OCI-LY3 (cell line): Measurements from ENCODE around the gene IWS1.
"Not testable (repeated sequence)": the region's sequence is repeated elsewhere in the genome, so short reads cannot be mapped to it uniquely, and the experiment has no call there.

Source experiments
- H2AFZ ChIP-seq: fragments of 200-600, 300-600 bp; shearing (Covaris generic); 2 replicates; pipeline ENCODE4 v1.6.0; 2014; ENCODE audit warnings: antibody characterized with exemption, low read depth, low read length
- H3K27ac ChIP-seq: fragments of 200-600, 300-600 bp; sonication (generic); 2 replicates; pipeline ENCODE4 v1.5.1; 2014; ENCODE audit warnings: mild to moderate bottlenecking, low read length, moderate library complexity, mixed read lengths
- H3K27me3 ChIP-seq: fragments of 200-600, 300-600 bp; sonication (generic); 2 replicates; pipeline ENCODE4 v1.6.1; 2014; ENCODE audit warnings: low read depth, low read length, mixed read lengths
- H3K36me3 ChIP-seq: fragments of 200-600, 300-600 bp; sonication (generic); replicated peaks from 2 replicates; pipeline ENCODE3; 2014; ENCODE audit warnings: low read depth, low read length, mixed read lengths
- H3K4me1 ChIP-seq: fragments of 300-600, 200-600 bp; sonication (generic); 2 replicates; pipeline ENCODE4 v1.6.1; 2014; ENCODE audit warnings: low read length, mixed read lengths
- H3K4me2 ChIP-seq: fragments of 200-600, 300-600 bp; sonication (generic); 2 replicates; pipeline ENCODE4 v1.6.1; 2014; ENCODE audit warnings: low read length, mixed read lengths
- H3K4me3 ChIP-seq: fragments of 300-600, 200-600 bp; sonication (generic); 2 replicates; pipeline ENCODE4 v1.5.1; 2014; ENCODE audit warnings: antibody characterized with exemption, mild to moderate bottlenecking, low read length, moderate library complexity
- H3K79me2 ChIP-seq: fragments of 300-600, 200-600 bp; shearing (Covaris generic); 2 replicates; pipeline ENCODE4 v1.6.1; 2014; ENCODE audit warnings: mild to moderate bottlenecking, low read length, mixed read lengths
- H3K9ac ChIP-seq: fragments of 300-600, 200-600 bp; shearing (Covaris generic); 2 replicates; pipeline ENCODE4 v1.6.0; 2014; ENCODE audit warnings: mild to moderate bottlenecking, low read length, moderate library complexity
- H3K9me3 ChIP-seq: fragments of 200-600, 300-600 bp; shearing (Covaris generic); 2 replicates; pipeline ENCODE4 v1.6.1; 2014; ENCODE audit warnings: low read length, mixed read lengths; ENCODE audit not compliant: insufficient read depth
- H4K20me1 ChIP-seq: fragments of 200-600, 300-600 bp; sonication (generic); 2 replicates; pipeline ENCODE4 v1.6.1; 2016; ENCODE audit warnings: low read length, mixed read lengths; ENCODE audit not compliant: insufficient read depth
- EZH2phosphoT487 ChIP-seq: fragments of 200-600 bp; shearing (Covaris generic); IDR thresholded peaks from 2 replicates; pipeline ENCODE4 v1.6.1; 2018; ENCODE audit warnings: antibody characterized with exemption, mixed run types, low read depth
- TF ChIP-seq, protein P1 (sequence below): fragments of 200-600, 300-600 bp; sonication (generic); IDR thresholded peaks from 2 replicates; pipeline ENCODE4 v1.5.1; 2014; ENCODE audit warnings: antibody characterized with exemption, low read length, low read depth

Gene IWS1

DNA sequence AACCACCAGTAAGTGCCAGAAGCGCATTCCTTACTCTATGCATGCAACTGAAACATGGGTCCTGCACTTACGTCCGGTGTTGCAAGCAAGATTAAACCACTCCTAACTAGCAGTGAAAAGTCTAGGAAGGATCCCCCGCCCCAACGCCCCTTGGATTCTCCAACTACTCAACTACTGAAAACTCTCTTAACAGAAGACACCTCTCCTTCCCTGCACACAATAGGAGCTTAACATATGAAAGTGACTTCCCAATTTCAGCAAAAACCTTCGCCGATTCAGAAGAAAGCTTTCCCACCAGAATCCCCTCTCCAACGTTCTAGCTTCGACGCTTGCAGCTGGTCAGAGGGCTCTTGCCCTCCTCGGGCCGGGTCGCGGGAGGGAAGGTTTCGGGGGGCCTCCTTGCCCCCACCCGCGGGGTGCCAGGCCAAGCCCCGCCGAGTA is 578 bp downstream of the IWS1 start:
- peaks cover 56% of the 10 kb centered on the region for H3K79me2 ChIP-seq
- H3K4me2 ChIP-seq = peak overlapping the region; percentile 69
- no peaks in the 10 kb centered on the region for H4K20me1 ChIP-seq
- peaks cover 18% of the 10 kb centered on the region for H3K4me1 ChIP-seq
- H3K27ac ChIP-seq = peak overlapping the region; percentile 72
- H3K9ac ChIP-seq = peak overlapping the region; percentile 86
- 0 out of 2 replicates have a peak overlapping the region, but pooled peaks have one; percentile 16 for H2AFZ ChIP-seq
- no peaks in the 10 kb centered on the region for H3K27me3 ChIP-seq
- peak overlapping the region; percentile 85 for H3K4me3 ChIP-seq
- no peaks in the 10 kb centered on the region for H3K9me3 ChIP-seq
- no peak for TF ChIP-seq EZH2phosphoT487
- TF ChIP-seq, protein P1, sequence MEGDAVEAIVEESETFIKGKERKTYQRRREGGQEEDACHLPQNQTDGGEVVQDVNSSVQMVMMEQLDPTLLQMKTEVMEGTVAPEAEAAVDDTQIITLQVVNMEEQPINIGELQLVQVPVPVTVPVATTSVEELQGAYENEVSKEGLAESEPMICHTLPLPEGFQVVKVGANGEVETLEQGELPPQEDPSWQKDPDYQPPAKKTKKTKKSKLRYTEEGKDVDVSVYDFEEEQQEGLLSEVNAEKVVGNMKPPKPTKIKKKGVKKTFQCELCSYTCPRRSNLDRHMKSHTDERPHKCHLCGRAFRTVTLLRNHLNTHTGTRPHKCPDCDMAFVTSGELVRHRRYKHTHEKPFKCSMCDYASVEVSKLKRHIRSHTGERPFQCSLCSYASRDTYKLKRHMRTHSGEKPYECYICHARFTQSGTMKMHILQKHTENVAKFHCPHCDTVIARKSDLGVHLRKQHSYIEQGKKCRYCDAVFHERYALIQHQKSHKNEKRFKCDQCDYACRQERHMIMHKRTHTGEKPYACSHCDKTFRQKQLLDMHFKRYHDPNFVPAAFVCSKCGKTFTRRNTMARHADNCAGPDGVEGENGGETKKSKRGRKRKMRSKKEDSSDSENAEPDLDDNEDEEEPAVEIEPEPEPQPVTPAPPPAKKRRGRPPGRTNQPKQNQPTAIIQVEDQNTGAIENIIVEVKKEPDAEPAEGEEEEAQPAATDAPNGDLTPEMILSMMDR = no peak
- peaks cover 23% of the 10 kb centered on the region for H3K36me3 ChIP-seq

DNA sequence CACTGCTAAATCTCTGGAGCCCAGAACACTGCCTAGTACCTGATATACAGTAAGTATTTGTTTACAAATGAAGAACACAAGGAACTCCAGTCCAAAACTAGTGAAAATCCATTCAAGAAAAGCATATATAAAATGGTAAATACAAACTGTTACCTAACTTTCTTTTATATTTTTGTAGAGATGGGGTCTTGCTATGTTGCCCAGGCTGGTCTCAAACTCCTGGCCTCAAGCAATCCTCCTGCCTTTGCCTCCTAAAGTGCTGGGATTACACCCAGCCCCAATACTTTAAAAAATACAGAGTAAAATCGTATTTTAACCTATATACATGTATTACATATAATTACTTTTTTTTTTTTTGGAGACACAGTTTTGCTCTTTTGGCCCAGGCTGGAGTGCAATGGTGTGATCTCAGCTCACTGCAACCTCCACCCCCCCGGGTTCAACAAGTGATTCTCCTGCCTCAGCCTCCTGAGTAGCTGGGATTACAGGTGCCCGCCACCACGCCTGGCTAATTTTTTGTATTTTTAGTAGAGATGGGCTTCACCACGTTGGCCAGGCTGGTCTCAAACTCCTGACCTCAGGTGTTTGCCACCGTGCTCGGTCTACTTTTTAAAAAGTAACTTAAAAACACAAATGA is 2.0 kb downstream of the IWS1 start:
- not testable (repeated sequence) for H3K4me2 ChIP-seq

DNA sequence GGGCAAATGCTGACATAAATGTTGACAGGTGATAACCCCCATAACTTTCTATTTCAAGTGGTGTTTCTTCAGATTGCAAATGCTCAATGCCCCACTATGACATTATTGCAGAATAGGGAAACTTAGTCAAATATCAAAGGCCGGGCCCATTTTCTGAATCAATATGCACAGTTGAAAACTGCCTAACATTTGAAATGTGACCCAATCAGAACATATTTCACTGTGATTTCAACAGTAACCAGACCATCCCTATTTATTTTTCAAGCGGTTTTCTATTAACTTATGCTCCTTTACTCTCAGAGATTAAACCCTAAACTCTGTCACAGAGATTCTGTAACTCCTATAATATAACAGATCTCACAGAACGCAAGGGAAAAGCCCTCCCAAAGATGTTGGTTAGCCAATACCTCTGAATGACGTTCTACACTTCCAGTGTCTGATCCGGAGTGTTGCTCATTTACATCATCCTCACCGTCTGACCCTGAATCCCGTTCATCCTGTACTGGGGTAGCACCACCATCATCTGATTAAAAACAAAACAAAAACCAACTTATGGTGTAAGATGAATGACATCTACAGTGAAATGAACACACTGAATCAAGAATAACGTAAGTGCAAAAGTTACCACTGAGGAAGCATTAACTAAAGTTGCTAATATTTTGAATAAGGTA is 2.9 kb downstream of the IWS1 start:
- Histone ChIP-seq H3K4me2 (no peak overlapping the region), H3K4me3 (no peak overlapping the region), H2AFZ (no peak overlapping the region), H3K79me2 (peaks cover 79% of the 10 kb centered on the region), H3K27me3 (no peaks in the 10 kb centered on the region), H4K20me1 (no peaks in the 10 kb centered on the region), H3K27ac (no peak overlapping the region), H3K9ac (no peak overlapping the region), H3K36me3 (peaks cover 35% of the 10 kb centered on the region), H3K9me3 (no peaks in the 10 kb centered on the region), H3K4me1 (peaks cover 18% of the 10 kb centered on the region)
- TF ChIP-seq, protein P1 = no peak
- no peak for TF ChIP-seq EZH2phosphoT487

More for the DNA sequence above, 2.0 kb downstream of the IWS1 start:
- H3K36me3 ChIP-seq = peaks cover 31% of the 10 kb centered on the region
- not testable (repeated sequence) for H3K4me3 ChIP-seq, H3K9me3 ChIP-seq, H4K20me1 ChIP-seq, H3K27me3 ChIP-seq, H3K9ac ChIP-seq, H2AFZ ChIP-seq, H3K27ac ChIP-seq
- H3K79me2 ChIP-seq = peaks cover 70% of the 10 kb centered on the region
- H3K4me1 ChIP-seq = peaks cover 18% of the 10 kb centered on the region

DNA sequence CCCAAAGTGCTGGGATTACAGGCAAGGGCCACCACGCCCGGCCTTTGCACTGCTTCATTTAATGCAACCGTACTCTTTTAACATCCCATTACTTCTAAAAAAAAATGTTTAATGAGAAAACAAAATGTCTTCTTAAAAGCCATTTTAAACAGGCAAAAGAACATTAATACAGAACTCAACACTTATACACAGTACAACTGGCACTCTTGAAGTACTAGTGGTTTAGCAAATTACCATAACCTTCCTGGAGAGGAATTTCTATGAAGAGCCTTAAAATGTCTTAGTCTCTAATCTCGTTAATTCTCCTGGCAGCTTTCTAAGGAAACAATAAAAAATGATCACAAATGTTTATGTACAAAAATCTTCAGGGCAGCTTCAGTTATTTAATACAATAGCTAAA is 5.9 kb downstream of the IWS1 start:
- Histone ChIP-seq H3K4me1 (peaks cover 11% of the 10 kb centered on the region), H3K27ac (no peak overlapping the region), H3K4me3 (no peak overlapping the region), H3K27me3 (no peaks in the 10 kb centered on the region), H3K4me2 (no peak overlapping the region), H3K9ac (no peak overlapping the region), H3K79me2 (peaks cover 100% of the 10 kb centered on the region), H2AFZ (no peak overlapping the region), H3K36me3 (peaks cover 57% of the 10 kb centered on the region), H3K9me3 (no peaks in the 10 kb centered on the region), H4K20me1 (peaks cover 27% of the 10 kb centered on the region)
- TF ChIP-seq, protein P1 = no peak
